HepG2 (cell line): Measurements from ENCODE around the gene YWHAQ. TPM values are rescaled to one million over a fixed set of nuclear protein-coding genes. Genes with fewer than 3 reads are reported as not detected.

Experiments
- ATAC-seq: fragments of 200-7000 bp; cut with Tn5 transposase; 3 replicates; pipeline ENCODE4 v1.9.1; 2020; ENCODE audit warnings: mild to moderate bottlenecking, moderate library complexity
- BruUV-seq: library from RNA; stranded (reverse); fragments of 400-500 nt; replicated peaks from 2 replicates; lab custom pipeline; 2021; lab: Mats Ljungman, UMichigan
- CTCF ChIA-PET: fragments of 300-600 bp; formaldehyde crosslinking; extraction: SDS; loops from one replicate; lab custom pipeline; 2021; ENCODE audit warnings: low total read pairs, inconsistent platforms, low intra/inter-chr PET ratio; lab: Yijun Ruan, JAX
- POLR2A ChIA-PET: fragments of 350-600 bp; sonication (Branson Sonifier 250); formaldehyde crosslinking; loops from one replicate; lab custom pipeline; 2020; ENCODE audit warnings: antibody characterized with exemption, inconsistent platforms; lab: Yijun Ruan, JAX
- DNase-seq: peaks from one replicate; pipeline ENCODE4 v3.0.0-alpha.2; 2015; ENCODE audit warnings: low spot score
- FAIRE-seq: peaks from 3 replicates; lab custom pipeline; 2011; peaks lifted over from hg19 to GRCh38; lab: Jason Lieb, UNC
- H2AFZ ChIP-seq: one replicate; pipeline ENCODE4 v1.6.1; 2011; ENCODE audit warnings: low read length, inconsistent platforms
- H3K27ac ChIP-seq: fragments of 300-600 bp; 3 replicates; pipeline ENCODE4 v1.8.0; 2011; ENCODE audit warnings: mixed run types, mild to moderate bottlenecking, mixed read lengths, low read length, inconsistent platforms; ENCODE audit not compliant: insufficient read depth; ENCODE audit errors: extremely low read length
- H3K27me3 ChIP-seq, 2 experiments: fragments of 200-600 bp in 1 of 2; 2 replicates in 1 of 2; 3 replicates in 1 of 2; pipeline versions ENCODE4 v1.6.0 to v1.8.0; 2011; ENCODE audit warnings: low read length in 2 of 2, mild to moderate bottlenecking in 2 of 2, moderate library complexity in 2 of 2, inconsistent platforms in 1 of 2; ENCODE audit not compliant: insufficient read depth in 2 of 2, control insufficient read depth in 1 of 2
- H3K36me3 ChIP-seq, 2 experiments: fragments of 200-600 bp in 1 of 2; replicated peaks in 1 of 2; 2 replicates in 1 of 2; 3 replicates in 1 of 2; pipeline versions ENCODE4 v1.5.1 to v1.8.0; 2011; ENCODE audit warnings: low read length in 2 of 2, inconsistent platforms in 1 of 2; ENCODE audit not compliant: insufficient read depth in 2 of 2, control insufficient read depth in 1 of 2
- H3K4me1 ChIP-seq: 2 replicates; pipeline ENCODE4 v1.5.1; 2012; ENCODE audit warnings: low read length, inconsistent platforms; ENCODE audit not compliant: insufficient read depth
- H3K4me2 ChIP-seq: 2 replicates; pipeline ENCODE4 v1.6.0; 2011; ENCODE audit warnings: low read depth, low read length, inconsistent platforms
- H3K4me3 ChIP-seq, 3 experiments: fragments of 200-600 bp in 1 of 3; sonication (generic), shearing (Covaris generic) in 1 of 3; replicated peaks in 1 of 3; 2 replicates each; pipeline ENCODE4 v1.5.1; 2011 to 2016; ENCODE audit warnings: low read length in 3 of 3, inconsistent platforms in 2 of 3, low read depth in 2 of 3, mild to moderate bottlenecking in 2 of 3, control low read depth in 1 of 3, mixed read lengths in 1 of 3; ENCODE audit not compliant: insufficient read depth in 1 of 3
- H3K79me2 ChIP-seq: one replicate; pipeline ENCODE4 v1.6.1; 2011; ENCODE audit warnings: low read length, inconsistent platforms; ENCODE audit not compliant: insufficient read depth
- H3K9ac ChIP-seq: 2 replicates; pipeline ENCODE4 v1.6.0; 2011; ENCODE audit warnings: mild to moderate bottlenecking, low read depth, low read length, inconsistent platforms; ENCODE audit not compliant: insufficient read depth
- H3K9me3 ChIP-seq: 2 replicates; pipeline ENCODE4 v1.5.1; 2012; ENCODE audit warnings: mild to moderate bottlenecking, low read length
- H4K20me1 ChIP-seq: 2 replicates; pipeline ENCODE4 v1.6.0; 2011; ENCODE audit warnings: inconsistent platforms, mild to moderate bottlenecking, low read length, moderate library complexity; ENCODE audit not compliant: insufficient read depth
- BCL6 ChIP-seq: IDR thresholded peaks from 2 replicates; pipeline ENCODE4 v1.6.1; 2016; ENCODE audit warnings: missing genetic modification reagents, missing compliant biosample characterization
- JUNB ChIP-seq: sonication (generic); formaldehyde crosslinking; IDR thresholded peaks from 2 replicates; pipeline ENCODE4 v1.8.0; 2022; ENCODE audit warnings: missing genetic modification reagents, mild to moderate bottlenecking, borderline replicate concordance
- NFIC ChIP-seq: IDR thresholded peaks from 2 replicates; pipeline ENCODE4 v1.6.1; 2012; ENCODE audit warnings: mild to moderate bottlenecking, low read length, inconsistent platforms
- POGZ ChIP-seq: sonication (generic); formaldehyde crosslinking; IDR thresholded peaks from 2 replicates; pipeline ENCODE4 v1.4.0; 2020; ENCODE audit warnings: mild to moderate bottlenecking, missing genetic modification reagents
- PRMT3 ChIP-seq: sonication (generic); formaldehyde crosslinking; IDR thresholded peaks from 2 replicates; pipeline ENCODE4 v1.8.1; 2022; ENCODE audit warnings: low read depth, mild to moderate bottlenecking, moderate library complexity, missing genetic modification reagents, borderline replicate concordance
- SP2 ChIP-seq: sonication (generic); formaldehyde crosslinking; IDR thresholded peaks from 2 replicates; pipeline ENCODE4 v1.5.1; 2020; ENCODE audit warnings: mild to moderate bottlenecking, missing genetic modification reagents
- STAT6 ChIP-seq: sonication (generic); formaldehyde crosslinking; IDR thresholded peaks from 2 replicates; pipeline ENCODE4 v1.4.0; 2020; ENCODE audit warnings: missing genetic modification reagents, mild to moderate bottlenecking, borderline replicate concordance
- ZFP36 ChIP-seq: fragments of 150-350 bp; IDR thresholded peaks from 2 replicates; pipeline ENCODE4 v1.6.1; 2018; ENCODE audit warnings: borderline replicate concordance, low read length, low read depth; ENCODE audit not compliant: partially characterized antibody
- ZNF615 ChIP-seq: sonication (generic); formaldehyde crosslinking; IDR thresholded peaks from 2 replicates; pipeline ENCODE4 v1.5.0; 2020; ENCODE audit warnings: mild to moderate bottlenecking, missing genetic modification reagents, borderline replicate concordance
- ZNF737 ChIP-seq: sonication (generic); formaldehyde crosslinking; IDR thresholded peaks from 2 replicates; pipeline ENCODE4 v1.5.0; 2020; ENCODE audit warnings: missing genetic modification reagents, mild to moderate bottlenecking, borderline replicate concordance
- WGBS: methylation state at CpG from one replicate; pipeline ENCODE4 v1.1.6; 2017; ENCODE audit warnings: low lambda C conversion rate; 5-methylcytosine and 5-hydroxymethylcytosine counted together
- in situ Hi-C: cut with HindIII; loops from 2 replicates; pipeline ENCODE4 v1.10.0; 2017; ENCODE audit warnings: low pct_unique_long_range_greater_than_20kb; ENCODE audit not compliant: extremely low pct_ligation_motif_present
- intact Hi-C: fragments of 100-400 bp; cut with micrococcal nuclease; formaldehyde crosslinking; loops from one replicate; pipeline ENCODE4 v1.10.0; 2022; ENCODE audit not compliant: unreplicated experiment
- polyA plus RNA-seq, 8 experiments: library from polyadenylated mRNA; depleted of rRNA in 3 of 8; stranded (reverse) in 7 of 8; unstranded in 1 of 8; fragments of >200 nt; fragmentation: Illumina TruSeq in 4 of 8; extraction: Trizol in 4 of 8; gene quantifications; 2 replicates each; pipeline versions ENCODE4 v1.2.1 to v1.2.3, GENCODE V29; 2011 to 2016; ENCODE audit warnings: low read depth in 4 of 8, missing spikeins in 1 of 8, mixed read lengths in 1 of 8; ENCODE audit not compliant: insufficient read depth in 1 of 8
- total RNA-seq, 5 experiments: library from RNA; depleted of rRNA; stranded (reverse); fragments of >200 nt; fragmentation: Illumina TruSeq; extraction: Trizol; gene quantifications; 2 replicates each; pipeline ENCODE4 v1.2.3, GENCODE V29; 2016; ENCODE audit warnings: low read depth in 1 of 5
- TF ChIP-seq, protein P1 (sequence below): sonication (generic); formaldehyde crosslinking; IDR thresholded peaks from 2 replicates; pipeline ENCODE4 v1.5.1; 2020; ENCODE audit warnings: mild to moderate bottlenecking, missing genetic modification reagents
- TF ChIP-seq, protein P2 (sequence below): IDR thresholded peaks from 2 replicates; pipeline ENCODE4 v1.6.1; 2016; ENCODE audit warnings: mild to moderate bottlenecking, missing biosample characterization, missing genetic modification reagents

The YWHAQ gene
- total and polyA plus RNA-seq, 2 of the 13 experiments (the other 11 are each of a cell fraction or from before 2014, with no cell fraction given), result 160 to 304 TPM

DNA sequence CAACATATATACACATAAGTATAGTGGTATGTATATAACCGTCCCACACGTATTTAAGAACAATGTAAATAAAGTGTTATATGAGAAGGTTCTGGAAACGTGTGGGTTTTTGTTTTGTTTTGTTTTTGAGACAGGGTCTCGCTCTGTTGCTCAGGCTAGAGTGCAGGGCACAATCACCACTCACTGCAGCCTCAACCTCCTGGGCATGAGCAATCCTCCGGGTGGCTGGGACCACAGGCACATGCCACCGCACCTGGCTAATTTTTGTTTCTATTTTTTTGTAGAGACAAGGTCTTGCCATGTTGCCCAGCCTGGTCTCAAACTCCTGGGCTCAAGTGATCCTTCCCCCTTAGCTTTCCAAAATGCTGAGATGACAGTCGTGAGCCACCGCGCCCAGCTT, 81.4 kb downstream of the YWHAQ start:
- FAIRE-seq (no peak), ATAC-seq (no peak), DNase-seq (no peak)
- Histone ChIP-seq H3K9me3 (no peaks in the 10 kb centered on the region), H3K9ac (no peak overlapping the region), H3K4me1 (peaks cover 54% of the 10 kb centered on the region), H3K27ac (no peak overlapping the region), H4K20me1 (peaks cover 3% of the 10 kb centered on the region; the same call in 1 of the 2 replicates), H3K79me2 (peaks cover 91% of the 10 kb centered on the region), H3K4me3 (no peak overlapping the region), H2AFZ (no peak overlapping the region), H3K36me3 (no peaks in the 10 kb centered on the region), H3K27me3 (no peaks in the 10 kb centered on the region), H3K4me2 (no peak overlapping the region)
- intact Hi-C loops, result no loop called here
- ChIA-PET CTCF (no interaction called here), POLR2A (no interaction called here)
- in situ Hi-C loops, result no loop called here
- TF ChIP-seq POGZ (CRISPR knock-in tag) (no peak), SP2 (CRISPR knock-in tag) (no peak), ZNF737 (CRISPR knock-in tag) (no peak), NFIC (no peak), ZFP36 (no peak), STAT6 (CRISPR knock-in tag) (no peak), PRMT3 (CRISPR knock-in tag) (no peak), ZNF615 (CRISPR knock-in tag) (no peak), JUNB (no peak), BCL6 (CRISPR knock-in tag) (no peak)
- TF ChIP-seq, protein P1, sequence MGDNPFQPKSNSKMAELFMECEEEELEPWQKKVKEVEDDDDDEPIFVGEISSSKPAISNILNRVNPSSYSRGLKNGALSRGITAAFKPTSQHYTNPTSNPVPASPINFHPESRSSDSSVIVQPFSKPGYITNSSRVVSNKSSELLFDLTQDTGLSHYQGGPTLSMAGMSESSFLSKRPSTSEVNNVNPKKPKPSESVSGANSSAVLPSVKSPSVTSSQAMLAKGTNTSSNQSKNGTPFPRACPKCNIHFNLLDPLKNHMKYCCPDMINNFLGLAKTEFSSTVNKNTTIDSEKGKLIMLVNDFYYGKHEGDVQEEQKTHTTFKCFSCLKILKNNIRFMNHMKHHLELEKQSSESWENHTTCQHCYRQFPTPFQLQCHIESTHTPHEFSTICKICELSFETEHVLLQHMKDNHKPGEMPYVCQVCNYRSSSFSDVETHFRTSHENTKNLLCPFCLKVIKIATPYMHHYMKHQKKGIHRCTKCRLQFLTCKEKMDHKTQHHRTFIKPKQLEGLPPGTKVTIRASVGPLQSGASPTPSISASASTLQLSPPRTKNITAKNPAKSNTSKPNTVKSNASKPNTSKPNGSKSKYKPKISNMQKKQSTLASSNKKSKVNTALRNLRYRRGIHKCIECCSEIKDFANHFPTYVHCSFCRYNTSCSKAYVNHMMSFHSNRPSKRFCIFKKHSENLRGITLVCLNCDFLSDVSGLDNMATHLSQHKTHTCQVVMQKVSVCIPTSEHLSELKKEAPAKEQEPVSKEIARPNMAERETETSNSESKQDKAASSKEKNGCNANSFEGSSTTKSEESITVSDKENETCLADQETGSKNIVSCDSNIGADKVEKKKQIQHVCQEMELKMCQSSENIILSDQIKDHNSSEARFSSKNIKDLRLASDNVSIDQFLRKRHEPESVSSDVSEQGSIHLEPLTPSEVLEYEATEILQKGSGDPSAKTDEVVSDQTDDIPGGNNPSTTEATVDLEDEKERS (CRISPR knock-in tag), result no peak
- TF ChIP-seq, protein P2, sequence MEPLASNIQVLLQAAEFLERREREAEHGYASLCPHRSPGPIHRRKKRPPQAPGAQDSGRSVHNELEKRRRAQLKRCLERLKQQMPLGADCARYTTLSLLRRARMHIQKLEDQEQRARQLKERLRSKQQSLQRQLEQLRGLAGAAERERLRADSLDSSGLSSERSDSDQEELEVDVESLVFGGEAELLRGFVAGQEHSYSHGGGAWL (CRISPR knock-in tag), result no peak
- 95% methylated on average over 9 of the region's 9 CpGs for WGBS
- no TSS peak for BruUV-seq
